Measurements from ENCODE around the gene POLR3K.

DNA sequence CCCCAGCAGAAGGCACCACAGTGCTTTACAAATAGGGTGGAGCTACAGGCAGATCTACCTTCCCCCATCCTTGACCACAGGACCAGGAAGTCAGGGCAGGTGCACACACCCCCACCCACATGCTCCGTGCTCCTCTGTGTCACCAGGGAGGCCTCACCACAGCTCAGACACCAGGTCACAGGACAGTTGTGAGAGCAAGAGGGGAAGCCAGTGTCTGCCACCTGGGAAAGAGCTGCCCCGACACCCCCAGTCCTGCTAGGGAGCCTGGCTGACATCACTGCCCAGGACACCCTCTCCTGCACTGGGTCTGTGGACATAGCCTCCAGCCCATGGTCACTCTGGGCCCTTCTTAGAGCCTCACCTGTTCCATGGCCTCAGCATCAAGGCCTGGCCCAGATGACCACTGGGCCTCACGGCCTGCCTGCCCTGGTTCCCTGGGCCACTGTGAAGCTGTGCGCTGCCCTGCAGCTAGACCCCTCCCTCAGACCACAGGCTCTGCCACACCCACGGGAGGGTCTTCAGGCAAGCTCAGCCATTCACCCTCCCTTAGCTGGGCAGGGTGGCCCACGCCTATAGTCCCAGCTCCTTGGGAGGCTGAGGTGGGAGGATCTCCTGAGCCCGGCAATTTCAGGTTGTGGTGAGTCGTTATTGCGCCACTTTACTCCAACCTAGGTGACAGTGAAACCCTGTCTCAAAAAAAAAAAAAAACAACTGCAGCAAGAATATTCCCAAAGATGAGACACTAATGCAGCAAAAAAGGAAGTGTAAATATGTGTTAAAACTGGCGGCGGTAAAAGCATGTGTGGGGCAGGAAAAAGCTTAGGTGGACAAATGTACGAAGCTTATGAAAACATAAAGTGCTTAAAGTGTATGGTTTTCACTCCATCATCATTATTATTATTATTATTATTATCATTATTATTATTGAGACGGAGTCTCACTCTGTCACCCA is 14.2 kb downstream of the POLR3K start:
- TF ChIP-seq, protein P1, sequence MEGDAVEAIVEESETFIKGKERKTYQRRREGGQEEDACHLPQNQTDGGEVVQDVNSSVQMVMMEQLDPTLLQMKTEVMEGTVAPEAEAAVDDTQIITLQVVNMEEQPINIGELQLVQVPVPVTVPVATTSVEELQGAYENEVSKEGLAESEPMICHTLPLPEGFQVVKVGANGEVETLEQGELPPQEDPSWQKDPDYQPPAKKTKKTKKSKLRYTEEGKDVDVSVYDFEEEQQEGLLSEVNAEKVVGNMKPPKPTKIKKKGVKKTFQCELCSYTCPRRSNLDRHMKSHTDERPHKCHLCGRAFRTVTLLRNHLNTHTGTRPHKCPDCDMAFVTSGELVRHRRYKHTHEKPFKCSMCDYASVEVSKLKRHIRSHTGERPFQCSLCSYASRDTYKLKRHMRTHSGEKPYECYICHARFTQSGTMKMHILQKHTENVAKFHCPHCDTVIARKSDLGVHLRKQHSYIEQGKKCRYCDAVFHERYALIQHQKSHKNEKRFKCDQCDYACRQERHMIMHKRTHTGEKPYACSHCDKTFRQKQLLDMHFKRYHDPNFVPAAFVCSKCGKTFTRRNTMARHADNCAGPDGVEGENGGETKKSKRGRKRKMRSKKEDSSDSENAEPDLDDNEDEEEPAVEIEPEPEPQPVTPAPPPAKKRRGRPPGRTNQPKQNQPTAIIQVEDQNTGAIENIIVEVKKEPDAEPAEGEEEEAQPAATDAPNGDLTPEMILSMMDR (IDR thresholded peaks at IDR 0.05; ENCODE audit: insufficient read depth, low read depth, low read length), result no peak
- TF ChIP-seq EZH2 (IDR thresholded peaks at IDR 0.05; ENCODE audit: insufficient read depth, low read length), result no peak
